Bronchus fibroblast of lung (primary cell): ENCODE measurements around the gene NUP155. TPM values are rescaled to one million over a fixed set of nuclear protein-coding genes. Genes with fewer than 3 reads are reported as not detected.

Experiments used
- total RNA-seq: library from RNA; depleted of rRNA; stranded (reverse); fragments of >200 nt; gene quantifications from 2 replicates; pipeline ENCODE4 v1.2.3, GENCODE V29; 2015

The NUP155 gene
- total RNA-seq, result 27.1 and 30.8 TPM in 2 replicates

GRCh38 chr5:37370864-37371726 lies at the start of gene NUP155:
Gene NUP155, minus strand, starts transcription at chr5:37371106. Its CDS starts 129 bp downstream, at chr5:37370977.

GRCh38 chr5:37379100-37379628 lies 8.3 kb upstream of the NUP155 start, which contains the start of gene WDR70:
Gene WDR70, plus strand, starts transcription at chr5:37379318. Its CDS starts 50 bp downstream, at chr5:37379368.

GRCh38 chr5:37248970-37249814 lies 121.7 kb downstream of the NUP155 start, which contains the start of gene CPLANE1:
Gene CPLANE1, minus strand, starts transcription at chr5:37249376. Its CDS starts 1,678 bp downstream, at chr5:37247698.

Other genes starting within 250 kb of the NUP155 start
- 5.9 and 8.9 TPM in 2 replicates for gene CPLANE1, start 121.7 kb downstream of the NUP155 start, total RNA-seq
- gene WDR70, start 8.2 kb upstream of the NUP155 start, total RNA-seq, result 14.1 and 15.5 TPM in 2 replicates